ENCODE data around the gene ZCCHC10.

Gene ZCCHC10

GRCh38 chr5:133066045-133066444 lies 39.7 kb upstream of the ZCCHC10 start:
- no peak overlapping the region for H3K4me2 ChIP-seq (ENCODE audit: low read length)
- peaks cover 4% of the 10 kb centered on the region; the same call in 1 of the 2 replicates for H3K4me1 ChIP-seq (ENCODE audit: control insufficient read depth, low read length)
- peaks cover 84% of the 10 kb centered on the region for H3K36me3 ChIP-seq (ENCODE audit: control insufficient read depth, low read length)
- H3K27me3 ChIP-seq (ENCODE audit: control insufficient read depth, low read length) = no peaks in the 10 kb centered on the region
- H3K4me3 ChIP-seq (ENCODE audit: low read length) = no peak overlapping the region
- H4K20me1 ChIP-seq (ENCODE audit: control insufficient read depth, insufficient read depth, low read depth, low read length) = peaks cover 3% of the 10 kb centered on the region; the same call in 1 of the 2 replicates
- no peak overlapping the region for H3K27ac ChIP-seq (ENCODE audit: low read depth, low read length)
- TF ChIP-seq CTCF (IDR thresholded peaks at IDR 0.05; ENCODE audit: low read depth, low read length, poor library complexity, severe bottlenecking) (no peak), EZH2phosphoT487 (IDR thresholded peaks at IDR 0.05; ENCODE audit: borderline replicate concordance, low read length) (no peak)
- H3K9me2 ChIP-seq (replicated peaks; ENCODE audit: control insufficient read depth, low read length) = no peaks in the 10 kb centered on the region
- H3K9me3 ChIP-seq (ENCODE audit: control insufficient read depth, insufficient read depth, low read length) = no peaks in the 10 kb centered on the region
- H3F3A ChIP-seq (ENCODE audit: control insufficient read depth, insufficient read depth) = peaks cover 9% of the 10 kb centered on the region; the same call in 1 of the 2 replicates
- peaks cover 98% of the 10 kb centered on the region for H3K79me2 ChIP-seq (ENCODE audit: control insufficient read depth, low read length)

- H3K9me3 ChIP-seq (ENCODE audit: control insufficient read depth, insufficient read depth, low read length) = no peaks in the 10 kb centered on the region
- peaks cover 9% of the 10 kb centered on the region; the same call in 1 of the 2 replicates for H3F3A ChIP-seq (ENCODE audit: control insufficient read depth, insufficient read depth)
- peaks cover 79% of the 10 kb centered on the region for H3K36me3 ChIP-seq (ENCODE audit: control insufficient read depth, low read length)
- no peak overlapping the region for H3K4me3 ChIP-seq (ENCODE audit: low read length)
- H3K27ac ChIP-seq (ENCODE audit: low read depth, low read length) = no peak overlapping the region
- H4K20me1 ChIP-seq (ENCODE audit: control insufficient read depth, insufficient read depth, low read depth, low read length) = peaks cover 3% of the 10 kb centered on the region; the same call in 1 of the 2 replicates
- no peaks in the 10 kb centered on the region for H3K27me3 ChIP-seq (ENCODE audit: control insufficient read depth, low read length)
- H3K9me2 ChIP-seq (replicated peaks; ENCODE audit: control insufficient read depth, low read length) = no peaks in the 10 kb centered on the region
- H3K4me2 ChIP-seq (ENCODE audit: low read length) = no peak overlapping the region
- H3K4me1 ChIP-seq (ENCODE audit: control insufficient read depth, low read length) = peaks cover 4% of the 10 kb centered on the region; the same call in 1 of the 2 replicates
- peaks cover 98% of the 10 kb centered on the region for H3K79me2 ChIP-seq (ENCODE audit: control insufficient read depth, low read length)
- TF ChIP-seq CTCF (IDR thresholded peaks at IDR 0.05; ENCODE audit: low read depth, low read length, poor library complexity, severe bottlenecking) (no peak), EZH2phosphoT487 (IDR thresholded peaks at IDR 0.05; ENCODE audit: borderline replicate concordance, low read length) (no peak)
Observed at GRCh38 chr5:133065471-133065870, 39.1 kb upstream of the ZCCHC10 start.

GRCh38 chr5:133063965-133064364 lies 37.6 kb upstream of the ZCCHC10 start:
- H3F3A ChIP-seq (ENCODE audit: control insufficient read depth, insufficient read depth) = peaks cover 11% of the 10 kb centered on the region; the same call in 1 of the 2 replicates
- TF ChIP-seq CTCF (IDR thresholded peaks at IDR 0.05; ENCODE audit: low read depth, low read length, poor library complexity, severe bottlenecking) (no peak), EZH2phosphoT487 (IDR thresholded peaks at IDR 0.05; ENCODE audit: borderline replicate concordance, low read length) (no peak)
- H3K4me1 ChIP-seq (ENCODE audit: control insufficient read depth, low read length) = peaks cover 7% of the 10 kb centered on the region; the same call in 1 of the 2 replicates
- no peak overlapping the region for H3K4me3 ChIP-seq (ENCODE audit: low read length)
- H3K79me2 ChIP-seq (ENCODE audit: control insufficient read depth, low read length) = peaks cover 100% of the 10 kb centered on the region
- H3K36me3 ChIP-seq (ENCODE audit: control insufficient read depth, low read length) = peaks cover 65% of the 10 kb centered on the region
- H3K27ac ChIP-seq (ENCODE audit: low read depth, low read length) = no peak overlapping the region
- H3K27me3 ChIP-seq (ENCODE audit: control insufficient read depth, low read length) = no peaks in the 10 kb centered on the region
- no peak overlapping the region for H3K4me2 ChIP-seq (ENCODE audit: low read length)
- H3K9me2 ChIP-seq (replicated peaks; ENCODE audit: control insufficient read depth, low read length) = no peaks in the 10 kb centered on the region
- H4K20me1 ChIP-seq (ENCODE audit: control insufficient read depth, insufficient read depth, low read depth, low read length) = peaks cover 3% of the 10 kb centered on the region; the same call in 1 of the 2 replicates
- no peaks in the 10 kb centered on the region for H3K9me3 ChIP-seq (ENCODE audit: control insufficient read depth, insufficient read depth, low read length)

Data from DOHH2 (cell line).